Stimulated activated naive CD8-positive, alpha-beta T cell treated with anti-CD3 and anti-CD28 coated beads, Interleukin-15, amount 100 ng/mL, for 72 hours (primary cell): ENCODE results near the gene C16orf87.
A peak's percentile ranks its signal among the peaks of the same experiment; 100 is the strongest.
"Not testable (repeated sequence)": the region's sequence is repeated elsewhere in the genome, so short reads cannot be mapped to it uniquely, and the experiment has no call there.

Experiments used
- ATAC-seq: fragments of 150-1000 bp; cut with Tn5 transposase; 2 replicates; pipeline ENCODE4 v1.10.0; 2021; ENCODE audit warnings: mild to moderate bottlenecking, moderate library complexity
- DNase-seq, 2 donors: peaks; one replicate each; pipeline ENCODE4 v3.0.0; 2021 to 2022
- H3K27ac Mint-ChIP-seq, 2 donors: one replicate each; pipeline ENCODE4 v1.8.0; 2022; ENCODE audit warnings: mild to moderate bottlenecking in 2 of 2, mixed read lengths in 2 of 2, moderate library complexity in 2 of 2
- H3K27me3 Mint-ChIP-seq: one replicate; pipeline ENCODE4 v1.8.0; 2022; ENCODE audit warnings: mixed read lengths
- H3K4me1 Mint-ChIP-seq: one replicate; pipeline ENCODE4 v1.8.0; 2022; ENCODE audit warnings: mild to moderate bottlenecking, mixed read lengths
- H3K4me3 Mint-ChIP-seq, 2 donors: one replicate each; pipeline ENCODE4 v1.8.0; 2022; ENCODE audit warnings: mild to moderate bottlenecking in 2 of 2, mixed read lengths in 2 of 2, moderate library complexity in 1 of 2
- H3K9me3 Mint-ChIP-seq, 2 donors: one replicate each; pipeline ENCODE4 v1.8.0; 2022; ENCODE audit warnings: mixed read lengths in 2 of 2

The C16orf87 gene, protein sequence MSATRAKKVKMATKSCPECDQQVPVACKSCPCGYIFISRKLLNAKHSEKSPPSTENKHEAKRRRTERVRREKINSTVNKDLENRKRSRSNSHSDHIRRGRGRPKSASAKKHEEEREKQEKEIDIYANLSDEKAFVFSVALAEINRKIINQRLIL

GRCh38 chr16:46830902-46831647 lies at the start of gene C16orf87:
C16orf87 (minus strand) TSS chr16:46831180; CDS start chr16:46831149, 31 bp downstream.
- ATAC-seq: peak; percentile 97

DNA sequence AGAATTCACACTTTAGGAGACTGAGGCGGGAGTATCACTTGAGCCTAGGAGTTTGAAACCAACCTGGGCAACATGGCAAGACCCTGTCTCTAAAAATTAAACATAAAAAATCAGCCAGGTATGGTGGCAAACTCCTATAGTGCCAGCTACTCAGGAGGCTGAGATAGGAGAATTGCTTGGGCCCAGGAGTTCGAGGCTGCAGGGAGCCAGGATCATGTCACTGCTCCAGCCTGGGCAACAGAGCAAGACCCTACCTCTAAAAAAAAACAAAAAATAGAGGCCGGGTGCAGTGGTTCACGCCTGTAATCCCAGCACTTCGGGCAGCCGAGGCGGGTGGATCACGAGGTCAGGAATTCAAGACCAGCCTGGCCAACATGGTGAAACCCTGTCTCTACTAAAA lies 44.3 kb upstream of the C16orf87 start:
- no peak for ATAC-seq
- H3K27ac Mint-ChIP-seq: no peak overlapping the region

More at GRCh38 chr16:46830902-46831647, at the start of gene C16orf87:
- DNase-seq: peak; percentile 91 to 92
- peak within 1 kb of the TSS; percentile 91 to 100 for H3K4me3 Mint-ChIP-seq
- H3K27me3 Mint-ChIP-seq: no peaks in the 10 kb centered on the region
- no peaks in the 10 kb centered on the region for H3K9me3 Mint-ChIP-seq
- H3K27ac Mint-ChIP-seq: peak within 1 kb of the TSS; percentile 96 to 97
- H3K4me1 Mint-ChIP-seq: peaks cover 38% of the 10 kb centered on the region

GRCh38 chr16:46873201-46873600 lies 42.2 kb upstream of the C16orf87 start:
- ATAC-seq (no peak), DNase-seq (no peak)
- Mint-ChIP-seq H3K4me1 (no peaks in the 10 kb centered on the region), H3K27me3 (peaks cover 15% of the 10 kb centered on the region), H3K4me3 (no peak overlapping the region), H3K27ac (no peak overlapping the region), H3K9me3 (no peaks in the 10 kb centered on the region)

More for the DNA sequence above, 44.3 kb upstream of the C16orf87 start:
- Mint-ChIP-seq H3K9me3 (no peaks in the 10 kb centered on the region), H3K27me3 (peaks cover 12% of the 10 kb centered on the region), H3K4me1 (peaks cover 2% of the 10 kb centered on the region), H3K4me3 (no peak overlapping the region)
- no peak for DNase-seq

DNA sequence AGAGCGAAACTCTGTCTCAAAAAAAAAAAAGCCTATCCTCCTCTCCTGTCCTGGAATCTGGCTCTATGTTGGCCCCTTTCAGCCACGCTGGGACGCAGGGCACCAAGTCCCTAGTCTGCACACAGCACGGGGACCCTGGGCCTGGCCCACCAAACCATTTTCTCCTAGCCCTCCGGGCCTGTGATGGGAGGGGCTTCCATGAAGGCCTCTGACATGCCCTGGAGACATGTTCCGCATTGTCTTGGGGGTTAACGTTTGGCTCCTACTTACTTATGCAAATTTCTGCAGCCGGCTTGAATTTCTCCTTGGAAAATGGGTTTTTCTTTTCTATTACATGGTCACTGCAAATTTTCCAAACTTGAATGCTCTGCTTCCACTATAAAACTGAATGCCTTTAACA lies 40.6 kb upstream of the C16orf87 start:
- Mint-ChIP-seq H3K4me3 (no peak overlapping the region), H3K9me3 (peaks cover 4 to 5% of the 10 kb centered on the region in 2 donors), H3K27me3 (peaks cover 15% of the 10 kb centered on the region), H3K4me1 (no peaks in the 10 kb centered on the region), H3K27ac (no peak overlapping the region)
- no peak for DNase-seq
- no peak for ATAC-seq

GRCh38 chr16:46868891-46869290 lies 37.9 kb upstream of the C16orf87 start:
- H3K4me3 Mint-ChIP-seq, H3K4me1 Mint-ChIP-seq, DNase-seq, ATAC-seq, H3K9me3 Mint-ChIP-seq: not testable (repeated sequence)
- Mint-ChIP-seq H3K27ac (peak overlapping the region in 1 of 2 donors; percentile 80), H3K27me3 (peaks cover 15% of the 10 kb centered on the region)

DNA sequence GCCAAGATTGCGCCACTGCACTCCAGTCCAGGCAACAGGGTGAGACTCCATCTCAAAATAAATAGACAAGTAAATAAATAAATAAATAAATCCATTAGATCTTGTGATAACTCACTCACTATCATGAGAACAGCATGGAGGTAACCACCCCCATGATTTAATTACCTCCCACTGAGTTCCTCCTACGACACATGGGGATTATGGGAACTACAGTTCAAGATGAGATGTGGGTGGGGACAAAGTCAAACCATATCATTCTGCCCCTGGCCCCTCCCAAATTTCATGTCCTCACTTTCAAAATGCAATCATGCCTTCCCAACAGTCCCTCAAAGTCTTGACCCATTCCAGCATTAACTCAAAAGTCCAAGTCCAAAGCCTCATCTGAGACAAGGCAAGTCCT lies 36.5 kb upstream of the C16orf87 start:
- H3K27me3 Mint-ChIP-seq: peaks cover 15% of the 10 kb centered on the region
- not testable (repeated sequence) for H3K27ac Mint-ChIP-seq, ATAC-seq, H3K4me3 Mint-ChIP-seq, DNase-seq, H3K9me3 Mint-ChIP-seq
- peaks cover 17% of the 10 kb centered on the region for H3K4me1 Mint-ChIP-seq

DNA sequence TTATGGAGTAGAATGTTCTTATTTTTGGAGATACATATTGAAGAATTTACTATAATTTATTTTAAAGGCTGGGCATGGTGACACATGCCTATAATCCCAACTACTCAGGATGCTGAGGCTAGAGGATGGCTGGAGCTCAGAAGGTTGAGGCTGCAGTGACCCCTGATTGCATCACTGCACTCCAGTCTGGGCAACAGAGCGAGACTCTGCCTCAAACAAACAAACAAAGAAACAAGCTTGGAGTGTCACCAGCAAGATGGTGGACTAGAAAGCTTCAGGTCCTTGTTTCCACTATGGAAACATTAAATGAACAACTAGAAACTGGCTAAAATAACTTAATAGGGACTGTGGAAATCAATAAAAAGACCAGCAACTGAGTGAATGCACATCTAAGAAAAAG lies 35.3 kb upstream of the C16orf87 start:
- Mint-ChIP-seq H3K9me3 (peaks cover 4 to 12% of the 10 kb centered on the region in 2 donors), H3K4me1 (peaks cover 19% of the 10 kb centered on the region), H3K27ac (no peak overlapping the region), H3K27me3 (peaks cover 15% of the 10 kb centered on the region), H3K4me3 (no peak overlapping the region)
- ATAC-seq (no peak), DNase-seq (no peak)

- H3K4me3 Mint-ChIP-seq: no peak overlapping the region
- H3K27me3 Mint-ChIP-seq: no peaks in the 10 kb centered on the region
- ATAC-seq: peak; percentile 55
- no peak for DNase-seq
- no peak overlapping the region for H3K27ac Mint-ChIP-seq
- peaks cover 25% of the 10 kb centered on the region for H3K4me1 Mint-ChIP-seq
- peaks cover 4 to 12% of the 10 kb centered on the region in 2 donors for H3K9me3 Mint-ChIP-seq
These were observed 31.8 kb upstream of the C16orf87 start for GRCh38 chr16:46862555-46863447.

DNA sequence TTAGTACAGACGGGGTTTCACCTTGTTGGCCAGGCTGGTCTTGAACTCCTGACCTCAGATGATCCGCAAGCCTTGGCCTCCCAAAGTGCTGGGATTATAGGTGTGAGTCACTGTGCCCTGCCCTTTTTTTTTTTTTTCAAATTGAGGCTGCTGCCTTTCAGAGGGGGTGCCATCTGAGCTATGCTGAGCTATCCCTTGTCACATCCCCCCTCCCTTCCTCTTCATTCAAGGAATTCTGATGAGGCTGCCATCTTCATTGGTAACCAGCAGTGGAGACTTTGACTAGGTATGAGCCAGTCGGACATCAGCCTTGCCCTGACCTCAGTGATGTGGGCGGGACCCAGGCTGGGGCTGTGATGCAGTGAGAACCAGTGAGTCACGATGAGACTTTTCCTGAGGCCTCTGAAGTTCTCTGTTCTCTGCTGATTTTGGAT lies 28.8 kb upstream of the C16orf87 start:
- Mint-ChIP-seq H3K27ac (no peak overlapping the region), H3K4me3 (no peak overlapping the region), H3K27me3 (no peaks in the 10 kb centered on the region), H3K9me3 (peaks cover 0 to 7% of the 10 kb centered on the region in 2 donors), H3K4me1 (peaks cover 24% of the 10 kb centered on the region)
- peak; percentile 64 for ATAC-seq
- peak in 1 of 2 donors; percentile 14 for DNase-seq

DNA sequence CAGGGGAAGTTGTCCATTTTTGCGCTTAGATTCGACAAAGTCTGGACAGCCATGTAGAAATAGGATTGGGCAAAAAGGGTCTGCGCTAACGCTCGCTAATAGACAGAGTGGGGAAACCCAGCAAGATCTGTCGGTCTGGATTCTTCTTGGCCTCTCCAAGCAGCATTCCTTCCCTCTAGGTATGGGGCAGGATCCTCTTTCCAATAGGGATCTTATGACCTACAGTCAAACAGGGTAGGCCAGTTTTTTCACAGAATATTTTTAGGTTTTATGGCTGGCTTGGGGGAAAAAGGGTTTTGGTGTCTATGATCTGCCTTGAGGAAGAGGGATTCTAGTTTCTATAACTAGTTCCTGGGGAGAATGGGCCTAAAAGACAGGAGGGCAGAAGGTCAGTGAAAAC lies 27.2 kb upstream of the C16orf87 start:
- Mint-ChIP-seq H3K27me3 (no peaks in the 10 kb centered on the region), H3K4me3 (no peak overlapping the region), H3K27ac (no peak overlapping the region), H3K9me3 (peaks cover 0 to 7% of the 10 kb centered on the region in 2 donors), H3K4me1 (peaks cover 14% of the 10 kb centered on the region)
- no peak for ATAC-seq
- DNase-seq: no peak

- ATAC-seq (no peak), DNase-seq (no peak)
- no peaks in the 10 kb centered on the region for H3K27me3 Mint-ChIP-seq
- H3K4me3 Mint-ChIP-seq: no peak overlapping the region
- H3K9me3 Mint-ChIP-seq: peaks cover 0 to 2% of the 10 kb centered on the region in 2 donors
- H3K27ac Mint-ChIP-seq: no peak overlapping the region
- H3K4me1 Mint-ChIP-seq: peaks cover 7% of the 10 kb centered on the region
These were observed 26.5 kb upstream of the C16orf87 start for GRCh38 chr16:46857368-46857945.

DNA sequence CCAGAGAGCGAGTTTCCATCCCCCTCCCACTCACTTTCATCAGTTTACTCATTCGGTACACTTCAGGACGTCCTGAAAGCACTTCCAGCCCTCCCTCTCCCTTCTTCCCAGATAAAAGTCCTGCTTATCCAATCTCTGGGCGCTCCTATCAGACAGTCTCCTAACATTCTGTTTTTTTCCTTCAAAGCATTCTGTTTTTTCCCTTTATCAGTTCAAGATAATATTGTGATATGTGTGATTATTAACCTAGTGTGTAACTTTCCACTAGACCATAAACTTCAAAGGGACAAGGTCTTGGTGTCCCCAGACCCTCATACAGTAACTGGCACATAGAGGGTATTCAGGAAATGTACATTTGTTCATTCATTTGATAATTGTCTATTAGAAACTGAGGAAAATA lies 24.4 kb upstream of the C16orf87 start:
- no peak for DNase-seq
- H3K4me1 Mint-ChIP-seq: peaks cover 6% of the 10 kb centered on the region
- H3K27me3 Mint-ChIP-seq: no peaks in the 10 kb centered on the region
- H3K4me3 Mint-ChIP-seq: no peak overlapping the region
- no peak for ATAC-seq
- no peaks in the 10 kb centered on the region for H3K9me3 Mint-ChIP-seq
- H3K27ac Mint-ChIP-seq: no peak overlapping the region

- H3K9me3 Mint-ChIP-seq: no peaks in the 10 kb centered on the region
- H3K27me3 Mint-ChIP-seq: no peaks in the 10 kb centered on the region
- no peak overlapping the region for H3K27ac Mint-ChIP-seq
- no peak for ATAC-seq
- no peak for DNase-seq
- no peak overlapping the region for H3K4me3 Mint-ChIP-seq
- H3K4me1 Mint-ChIP-seq: peaks cover 2% of the 10 kb centered on the region
These were observed 23.9 kb upstream of the C16orf87 start for GRCh38 chr16:46854846-46855245.

DNA sequence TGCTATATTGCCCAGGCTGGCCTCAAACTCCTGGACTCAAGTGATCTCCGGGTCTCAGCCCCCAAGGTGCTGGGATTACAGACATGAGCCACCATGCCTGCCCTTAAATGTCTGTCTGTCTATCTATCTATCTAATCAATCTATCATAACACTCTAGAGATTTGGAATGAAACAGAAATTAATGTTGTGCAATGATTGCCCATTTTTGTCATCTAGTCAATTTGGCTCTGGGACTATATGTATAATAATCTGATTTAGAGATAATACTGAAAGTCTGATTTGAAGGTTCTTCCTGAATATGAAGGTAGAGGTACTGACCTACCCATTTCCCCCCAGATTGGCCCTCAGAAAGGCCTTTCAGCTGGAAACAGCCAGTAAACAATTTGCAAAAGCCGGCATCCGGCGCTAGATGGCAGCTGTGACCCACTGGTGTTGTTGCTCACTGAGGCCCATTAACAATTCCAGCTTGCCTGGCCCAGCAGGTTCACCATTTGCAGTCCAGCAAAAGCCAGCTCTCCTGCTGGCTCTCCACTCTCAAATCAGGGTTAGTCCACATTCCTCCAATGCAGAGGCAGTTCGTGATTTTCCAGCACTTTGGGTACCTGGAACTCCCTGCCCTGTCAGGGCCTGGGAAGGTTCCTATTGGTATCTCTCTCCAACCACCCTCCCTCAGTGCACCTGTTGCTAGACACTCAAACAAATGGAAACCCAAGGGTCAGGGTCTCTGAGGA lies 22.9 kb upstream of the C16orf87 start:
- Mint-ChIP-seq H3K9me3 (no peaks in the 10 kb centered on the region), H3K27me3 (no peaks in the 10 kb centered on the region), H3K4me1 (no peaks in the 10 kb centered on the region), H3K4me3 (no peak overlapping the region), H3K27ac (no peak overlapping the region)
- DNase-seq (peak; percentile 41 to 61), ATAC-seq (peak; percentile 70)

GRCh38 chr16:46852130-46852529 lies 21.1 kb upstream of the C16orf87 start:
- Mint-ChIP-seq H3K27ac (peak overlapping the region in 1 of 2 donors; percentile 61), H3K4me3 (no peak overlapping the region), H3K27me3 (no peaks in the 10 kb centered on the region), H3K4me1 (no peaks in the 10 kb centered on the region), H3K9me3 (no peaks in the 10 kb centered on the region)
- ATAC-seq: no peak
- no peak for DNase-seq
